Activated effector memory CD4-positive, alpha-beta T cell treated with Interleukin-2 at 50 U/mL for 16 hours (primary cell): ENCODE results near the gene ATRAID.

Experiments
- DNase-seq: peaks from one replicate; pipeline ENCODE4 v3.0.0-alpha.2; 2020

ATRAID gene

DNA sequence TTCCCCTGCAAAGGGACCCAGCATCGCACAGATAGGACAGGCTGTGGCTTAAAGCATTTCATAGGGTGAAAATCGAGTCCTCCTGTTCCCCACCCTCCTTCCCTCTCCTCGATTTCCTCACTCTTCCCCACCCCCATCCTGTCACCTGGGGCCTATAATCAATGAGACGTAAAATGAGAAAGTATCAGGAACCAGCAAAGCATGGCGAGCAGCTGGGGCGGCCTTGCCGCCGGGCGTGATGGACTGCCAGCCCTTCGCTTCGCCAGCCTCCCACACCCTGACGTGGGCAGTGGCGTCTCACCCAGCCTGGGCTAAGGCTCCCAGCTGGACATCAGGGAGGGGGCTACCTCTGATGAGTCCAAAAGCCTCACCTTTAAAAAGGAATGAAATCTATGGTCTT, 39.9 kb downstream of the ATRAID start:
- no peak for DNase-seq

DNA sequence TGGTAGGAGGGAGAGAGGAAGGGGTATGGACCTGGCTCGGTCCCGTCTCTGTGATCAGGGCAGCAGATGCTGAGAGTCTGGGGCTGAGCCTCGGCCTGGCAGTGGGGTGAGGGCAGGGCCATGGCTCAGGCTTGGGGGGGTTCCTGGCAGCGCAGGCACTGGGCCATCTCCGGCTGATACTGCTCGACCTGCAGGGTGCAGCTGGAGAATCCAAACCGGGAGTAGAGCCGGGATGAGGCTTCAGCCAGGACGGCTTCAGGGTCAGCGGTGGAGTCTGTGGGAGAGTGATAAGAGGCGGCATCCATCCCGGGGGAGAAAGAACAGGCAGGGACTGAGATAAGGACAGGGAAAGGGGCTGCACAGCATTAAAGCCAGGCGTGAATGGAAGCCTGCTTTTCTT, 43.3 kb downstream of the ATRAID start:
- no peak for DNase-seq

DNA sequence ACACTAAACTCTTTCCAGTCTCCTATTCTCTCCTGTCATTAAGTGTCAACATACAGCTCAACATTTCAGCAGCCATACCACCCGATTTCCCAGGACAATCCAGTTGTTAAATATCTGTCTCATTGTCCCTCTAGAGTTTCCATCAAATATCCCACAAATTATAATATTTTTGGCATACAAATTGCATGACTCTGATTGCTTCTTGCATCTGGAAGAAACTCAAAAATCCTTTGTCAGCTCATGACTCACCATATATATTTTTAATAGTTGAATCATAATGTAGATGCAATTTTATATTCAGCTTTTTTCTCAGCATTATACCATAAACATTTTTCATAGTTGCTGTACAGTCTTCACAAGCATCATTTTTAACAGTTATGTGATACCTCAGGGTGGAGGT, 43.8 kb downstream of the ATRAID start:
- no peak for DNase-seq

DNA sequence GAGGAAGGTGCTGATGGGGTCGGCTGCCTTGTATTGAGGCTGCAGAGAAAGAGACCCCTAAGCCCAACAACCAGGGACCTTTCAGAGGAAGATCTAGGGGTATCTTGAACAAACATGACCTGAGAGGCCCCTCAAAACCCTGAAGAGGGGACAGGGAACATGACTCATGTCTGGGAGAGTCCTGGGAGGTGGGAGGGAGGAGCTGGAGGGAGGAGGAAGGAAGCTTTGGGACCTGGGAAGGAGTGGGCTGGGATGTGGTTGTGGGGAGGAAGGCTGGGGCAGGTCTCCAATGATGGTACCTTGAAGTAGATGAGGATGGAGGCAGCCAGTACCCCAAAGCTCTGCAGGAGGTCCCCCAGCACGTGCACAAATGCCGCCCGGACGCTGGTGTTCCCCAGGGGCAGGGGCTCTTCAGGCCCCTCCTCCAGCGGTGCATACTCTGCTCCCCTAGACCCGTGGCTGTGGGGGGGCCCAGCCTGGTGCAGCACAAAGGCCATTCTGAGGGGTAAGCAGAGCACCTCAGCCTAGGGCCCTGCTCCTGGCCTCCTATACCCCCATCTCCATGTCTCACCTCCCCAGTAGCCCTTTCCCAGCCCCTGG, 45.1 kb downstream of the ATRAID start:
- no peak for DNase-seq

DNA sequence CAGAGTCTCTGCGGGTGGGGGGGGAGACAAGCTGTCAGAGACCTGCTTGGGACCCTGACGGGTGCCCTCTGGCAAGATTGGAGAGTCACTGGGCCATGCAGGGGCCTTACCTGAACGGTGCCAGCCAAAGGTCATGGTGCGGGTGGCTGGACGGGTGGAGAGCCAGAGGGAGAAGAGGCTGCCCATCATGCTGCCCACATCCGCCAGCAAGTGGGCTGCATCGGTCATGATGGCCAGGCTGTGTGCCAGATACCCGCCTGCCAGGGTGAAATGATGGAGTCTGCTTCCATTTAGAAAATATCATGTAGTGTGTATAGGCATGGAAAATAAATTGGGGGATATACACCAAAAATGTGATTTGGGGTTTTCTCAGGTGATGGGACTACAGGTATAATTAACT, 46.2 kb downstream of the ATRAID start:
- DNase-seq: no peak

DNA sequence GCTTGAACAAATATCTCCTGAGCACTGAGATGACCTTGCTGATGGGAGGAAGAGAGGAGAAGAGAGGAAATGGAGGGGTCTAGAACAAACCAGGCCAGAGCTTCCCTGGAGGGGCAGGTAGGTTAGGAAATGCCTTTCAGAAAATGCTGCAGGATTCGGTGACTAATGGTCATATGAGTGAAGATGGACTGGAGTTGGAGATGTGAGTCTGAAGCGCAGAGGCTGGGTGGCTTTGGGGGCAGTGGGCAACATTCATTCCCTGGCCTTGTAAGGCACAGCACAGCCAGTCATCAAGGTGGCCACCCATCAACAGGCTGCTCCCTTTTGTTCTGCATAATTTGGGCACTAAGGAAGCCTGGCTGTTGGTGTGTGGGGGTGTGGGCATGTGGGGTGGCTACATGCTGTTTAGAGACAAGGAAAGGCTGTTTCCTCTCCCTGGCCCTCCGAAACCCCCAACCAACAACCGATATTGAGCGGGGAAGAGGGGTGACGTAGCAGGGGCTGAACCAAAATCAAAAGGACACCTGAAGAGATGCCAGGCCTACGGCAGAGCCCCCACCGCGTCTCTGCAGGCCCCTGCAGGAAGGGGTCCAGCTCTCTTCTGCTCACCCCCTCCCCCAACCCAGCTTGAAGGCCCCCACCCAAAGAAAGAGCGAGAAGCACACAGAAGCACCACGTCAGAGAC, 49.5 kb downstream of the ATRAID start:
- DNase-seq: no peak

DNA sequence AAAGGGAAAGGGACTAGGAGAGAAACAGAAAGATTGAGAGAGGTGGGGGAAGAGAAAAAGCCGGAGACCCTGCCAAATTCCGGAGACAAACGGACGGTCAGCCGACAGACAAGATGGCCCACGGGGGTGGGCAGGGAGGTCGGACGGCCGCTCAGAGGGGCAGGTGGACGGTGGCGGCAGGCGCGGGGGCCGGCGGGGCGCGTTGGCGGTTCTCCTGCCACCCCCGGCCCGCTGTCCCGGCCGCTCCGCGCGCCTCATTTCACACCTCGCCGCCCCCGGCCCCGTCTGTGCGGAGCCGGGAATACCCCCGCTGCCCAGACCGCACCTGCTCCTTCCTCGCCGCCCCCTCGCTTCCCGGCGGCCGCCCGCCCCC, 50.1 kb downstream of the ATRAID start:
- DNase-seq: no peak

DNA sequence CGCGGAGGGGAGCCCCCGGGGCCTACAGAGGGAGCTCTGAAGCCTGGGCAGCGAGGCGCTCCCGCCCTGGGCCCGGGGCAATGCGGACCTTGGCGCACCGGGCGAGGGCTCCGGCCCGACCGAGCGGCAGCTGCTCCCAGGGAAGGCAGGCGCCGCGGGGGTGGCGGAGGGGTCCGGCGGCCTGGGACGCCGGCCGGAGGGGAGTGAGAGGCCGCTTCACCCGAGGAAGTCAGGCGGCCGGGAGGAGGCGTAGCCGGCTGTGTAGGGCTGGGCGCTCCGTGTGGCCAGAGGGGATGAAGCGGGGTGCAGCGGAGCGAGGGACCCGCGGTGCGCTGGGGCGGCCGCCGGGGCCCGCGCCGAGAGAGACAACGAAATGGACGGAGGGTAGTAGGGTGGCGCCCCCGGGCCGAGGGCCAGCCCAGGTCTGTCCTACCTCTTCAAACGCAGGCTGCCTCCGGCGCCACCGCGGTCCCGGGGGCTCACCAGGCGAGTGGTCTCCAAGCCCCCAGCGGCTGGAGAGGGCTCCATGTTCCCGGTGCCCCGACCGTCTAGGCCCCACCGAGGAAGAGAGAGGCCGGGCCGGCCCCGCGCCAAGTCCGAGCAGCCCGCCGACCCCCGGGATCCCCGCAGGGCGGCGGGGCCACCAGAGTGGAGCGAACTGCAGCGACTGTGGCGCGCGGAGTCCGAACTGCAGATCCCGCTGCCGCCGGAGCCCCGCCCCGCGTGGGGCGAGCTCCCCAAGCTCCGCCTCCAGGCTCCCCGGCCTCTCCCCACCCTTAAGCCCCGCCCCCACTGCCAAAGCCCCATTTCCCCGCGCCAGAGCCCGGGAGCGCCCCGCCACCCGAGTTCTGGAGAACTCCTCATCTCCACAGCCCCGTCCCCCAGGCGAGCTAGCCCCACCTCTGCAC, 50.8 kb downstream of the ATRAID start, which contains the start of gene SLC30A3:
Gene SLC30A3 (minus strand): TSS at position 669 of the 908 bp plus-strand sequence. CDS start 141 bp downstream, at position 528.
- peak; percentile 58 for DNase-seq

DNA sequence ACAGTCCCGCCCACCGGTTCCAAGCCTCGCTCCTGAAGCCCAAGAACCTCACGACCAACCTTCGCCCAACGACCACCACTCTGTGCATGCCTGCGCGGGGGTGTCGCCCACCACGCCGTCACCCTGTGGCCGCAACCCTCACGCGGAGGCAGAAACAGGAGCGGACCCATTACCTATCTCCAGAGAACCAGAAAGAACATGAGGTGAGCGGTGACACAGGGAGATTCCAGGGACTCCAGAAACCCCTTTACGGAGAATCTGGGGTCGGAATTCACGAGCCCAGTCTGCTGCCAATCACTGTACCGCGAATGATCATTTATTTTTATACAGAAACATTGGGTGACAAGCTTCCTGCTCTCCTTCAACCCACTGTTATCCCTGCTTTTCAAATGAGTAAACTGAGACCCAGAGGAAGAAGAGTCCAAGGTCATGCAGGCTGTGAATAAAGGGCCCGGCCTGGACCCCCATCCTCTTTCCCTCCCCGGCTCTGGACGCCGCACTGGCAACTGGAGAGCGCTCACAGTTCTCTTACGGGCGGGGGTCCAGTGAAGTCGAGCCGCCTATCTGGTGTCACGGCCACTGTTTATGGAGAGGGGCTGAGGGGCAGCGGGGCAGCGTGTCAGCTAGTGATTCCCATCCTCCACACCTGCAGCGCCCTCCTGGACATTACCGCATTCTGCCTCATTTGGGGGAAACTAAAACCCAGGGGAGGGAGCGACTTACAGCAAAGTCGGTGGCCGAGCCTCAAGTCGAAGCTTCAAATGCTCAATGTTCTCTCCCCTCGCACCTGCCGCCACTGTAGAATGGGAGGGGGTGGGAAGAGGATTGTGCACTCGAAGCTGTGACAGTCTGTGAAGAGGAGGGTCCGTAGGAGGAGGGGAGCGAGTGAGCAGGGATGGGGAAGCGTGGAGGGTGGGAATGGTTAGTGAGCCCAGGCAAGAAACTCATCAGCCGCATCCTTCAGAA, 51.7 kb downstream of the ATRAID start:
- DNase-seq: no peak

DNA sequence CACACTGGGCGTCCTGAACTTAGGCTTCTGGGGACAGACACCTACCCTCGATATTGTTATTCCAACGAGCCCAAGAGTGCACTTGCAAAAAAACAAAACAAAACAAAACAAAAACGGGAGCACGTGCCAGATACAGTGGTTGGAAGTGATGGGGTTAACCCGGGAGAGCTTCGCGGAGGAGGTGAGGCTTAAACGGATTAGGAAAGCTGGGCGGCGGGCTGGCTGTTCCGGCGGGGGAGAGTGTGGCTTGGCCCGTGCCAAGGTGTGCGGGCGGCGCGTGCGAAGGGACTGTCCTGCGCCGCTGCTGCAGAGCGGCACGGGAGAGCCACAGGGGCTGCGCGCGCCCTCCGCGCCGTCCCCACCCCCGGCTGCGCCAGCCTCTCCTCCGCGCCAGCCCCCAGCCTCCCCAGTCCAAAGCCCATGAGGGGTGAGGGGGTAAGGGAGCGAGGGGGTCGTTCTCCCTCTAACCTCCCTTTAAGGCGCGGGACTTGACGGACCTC, 52.5 kb downstream of the ATRAID start:
- DNase-seq: no peak

DNA sequence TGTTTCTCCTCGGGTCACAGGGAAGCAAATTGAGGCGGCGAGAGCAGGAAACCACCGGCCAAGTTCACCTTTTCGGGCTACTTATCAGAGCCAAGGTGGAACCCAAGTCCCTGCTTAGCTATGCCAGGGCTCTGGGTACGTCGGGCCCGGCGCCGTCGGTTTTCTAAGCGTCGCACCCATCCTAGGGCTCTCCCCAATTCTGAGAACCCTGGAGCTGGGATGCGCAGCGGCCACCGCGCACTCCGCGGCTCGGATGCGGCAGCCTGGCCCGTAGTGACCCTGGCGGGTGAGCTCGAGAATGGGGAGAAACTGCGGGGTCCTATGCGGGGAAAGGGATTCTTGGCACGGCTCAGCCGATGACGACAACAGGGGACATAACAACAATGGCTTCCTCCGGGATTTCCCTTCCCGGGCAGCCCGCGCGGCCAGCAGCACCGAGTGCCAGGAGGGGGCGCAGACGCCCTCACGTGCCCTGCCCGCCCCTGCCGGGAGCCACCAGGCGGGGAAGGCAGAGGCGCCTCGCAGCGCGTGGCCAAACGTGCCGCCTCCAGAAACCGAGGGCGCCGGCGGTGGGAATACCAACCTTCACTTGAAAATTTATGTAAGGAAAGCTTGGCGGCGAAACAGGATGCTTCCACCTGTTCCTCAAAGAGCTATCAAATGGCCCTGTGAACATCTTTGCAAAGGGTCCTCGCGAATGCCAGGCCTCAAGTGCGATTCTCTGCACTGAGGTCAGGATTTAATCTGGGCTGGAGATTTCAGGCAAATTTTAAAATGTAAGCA, 53.1 kb downstream of the ATRAID start:
- peak; percentile 41 for DNase-seq

DNA sequence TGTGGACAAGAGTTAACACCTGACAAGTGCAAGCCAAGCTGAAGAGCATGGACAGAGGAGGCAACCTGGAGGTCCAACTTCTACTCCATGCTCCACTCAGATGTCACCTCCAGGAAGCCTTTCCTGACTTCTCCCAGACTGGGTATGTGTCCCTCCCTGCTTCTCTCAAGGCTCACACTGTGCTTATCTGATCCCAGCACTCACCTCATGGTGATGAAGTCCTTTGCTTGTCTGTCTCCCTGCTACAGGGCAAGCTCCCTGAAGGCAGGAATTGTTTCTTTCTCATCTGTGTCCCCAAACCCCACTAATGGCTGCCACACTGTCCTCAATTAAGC, 53.7 kb downstream of the ATRAID start:
- no peak for DNase-seq
